HG02973 (cell line): Measurements from ENCODE around the gene QRFP.

ENCODE experiments used
- ATAC-seq: cut with Tn5 transposase; IDR thresholded peaks from one replicate; pipeline ENCODE4 v1.9.1; 2021; ENCODE audit warnings: moderate library complexity; ENCODE audit not compliant: unreplicated experiment

The QRFP gene

DNA sequence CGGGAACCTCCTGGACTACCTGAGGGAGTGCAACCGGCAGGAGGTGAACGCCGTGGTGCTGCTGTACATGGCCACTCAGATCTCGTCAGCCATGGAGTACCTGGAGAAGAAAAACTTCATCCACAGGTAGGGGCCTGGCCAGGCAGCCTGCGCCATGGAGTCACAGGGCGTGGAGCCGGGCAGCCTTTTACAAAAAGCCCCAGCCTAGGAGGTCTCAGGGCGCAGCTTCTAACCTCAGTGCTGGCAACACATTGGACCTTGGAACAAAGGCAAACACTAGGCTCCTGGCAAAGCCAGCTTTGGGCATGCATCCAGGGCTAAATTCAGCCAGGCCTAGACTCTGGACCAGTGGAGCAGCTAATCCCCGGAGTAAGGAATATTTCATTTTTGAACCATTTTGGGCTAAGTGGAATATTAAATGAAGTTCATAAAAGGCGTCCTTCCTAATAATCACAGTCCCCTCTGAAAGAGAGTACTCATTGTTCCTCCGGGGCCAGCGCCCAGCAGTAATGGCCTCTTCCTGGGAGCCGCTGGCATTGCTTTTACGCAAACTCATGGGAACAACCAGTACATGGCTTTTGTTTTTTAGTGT lies 23.6 kb downstream of the QRFP start:
- no peak for ATAC-seq

DNA sequence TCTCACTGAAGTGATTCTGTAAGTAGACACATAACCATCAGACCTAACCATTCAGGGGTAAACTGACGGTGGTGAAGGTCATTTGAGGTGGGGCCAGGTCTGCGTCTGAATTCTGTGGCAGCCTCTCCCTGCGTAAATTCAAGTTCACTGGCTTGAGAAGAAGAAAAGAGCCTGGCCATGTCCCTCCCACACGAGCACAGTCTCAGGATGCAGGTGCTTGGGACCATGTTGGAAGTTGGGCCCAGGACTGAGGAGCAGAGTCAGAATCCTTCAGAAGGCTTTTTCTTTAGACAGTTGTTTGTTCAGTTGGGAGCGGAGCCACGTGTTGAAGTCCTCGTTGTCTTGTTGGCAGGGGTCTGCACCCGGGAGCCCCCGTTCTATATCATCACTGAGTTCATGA lies 24.1 kb downstream of the QRFP start:
- ATAC-seq: no peak

DNA sequence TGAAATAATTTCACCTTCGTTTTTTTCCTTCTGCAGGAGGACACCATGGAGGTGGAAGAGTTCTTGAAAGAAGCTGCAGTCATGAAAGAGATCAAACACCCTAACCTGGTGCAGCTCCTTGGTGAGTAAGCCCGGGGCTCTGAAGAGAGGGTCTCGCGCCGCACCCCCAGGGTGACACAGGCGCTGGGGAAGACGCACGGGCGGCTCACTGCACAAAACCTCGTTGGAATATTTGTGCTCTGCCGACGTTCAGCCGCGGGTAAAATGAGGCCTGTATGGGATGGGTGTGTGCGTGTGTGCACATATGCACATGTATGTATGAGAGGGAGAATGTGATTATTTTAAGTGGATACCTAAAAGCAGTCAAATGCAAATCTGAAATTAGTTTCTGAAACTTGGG lies 24.5 kb downstream of the QRFP start:
- ATAC-seq: no peak

DNA sequence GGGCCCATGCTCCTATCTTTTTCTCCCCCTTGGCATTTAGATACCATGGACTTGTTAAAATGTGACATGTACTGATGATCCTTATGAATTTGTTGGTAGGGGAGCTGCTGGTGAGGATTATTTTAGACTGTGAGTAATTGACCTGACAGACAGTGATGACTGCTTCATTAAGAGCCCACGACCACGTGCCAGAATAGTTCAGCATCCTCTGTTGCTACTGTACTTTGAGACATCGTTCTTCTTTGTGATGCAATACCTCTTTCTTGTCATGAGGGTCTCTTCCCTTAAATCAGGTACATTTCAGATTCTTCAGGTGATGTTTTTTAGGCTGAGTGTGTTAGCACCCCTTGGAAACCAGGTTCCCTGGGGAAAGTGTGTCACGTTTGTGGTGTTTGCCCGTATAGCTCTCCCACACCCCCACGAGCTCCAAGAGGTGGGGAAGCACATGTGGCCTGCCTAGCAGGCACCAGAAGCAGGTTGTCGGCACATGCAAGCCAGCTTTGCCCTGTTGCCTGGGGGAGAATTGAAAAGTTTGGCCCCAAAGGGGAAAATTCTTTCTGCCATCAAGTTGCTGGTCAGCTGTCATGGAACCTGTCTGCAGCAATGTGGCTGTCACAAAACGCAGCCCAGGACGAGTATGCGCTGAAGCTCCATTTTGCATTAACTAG lies 25.1 kb downstream of the QRFP start:
- ATAC-seq: no peak

DNA sequence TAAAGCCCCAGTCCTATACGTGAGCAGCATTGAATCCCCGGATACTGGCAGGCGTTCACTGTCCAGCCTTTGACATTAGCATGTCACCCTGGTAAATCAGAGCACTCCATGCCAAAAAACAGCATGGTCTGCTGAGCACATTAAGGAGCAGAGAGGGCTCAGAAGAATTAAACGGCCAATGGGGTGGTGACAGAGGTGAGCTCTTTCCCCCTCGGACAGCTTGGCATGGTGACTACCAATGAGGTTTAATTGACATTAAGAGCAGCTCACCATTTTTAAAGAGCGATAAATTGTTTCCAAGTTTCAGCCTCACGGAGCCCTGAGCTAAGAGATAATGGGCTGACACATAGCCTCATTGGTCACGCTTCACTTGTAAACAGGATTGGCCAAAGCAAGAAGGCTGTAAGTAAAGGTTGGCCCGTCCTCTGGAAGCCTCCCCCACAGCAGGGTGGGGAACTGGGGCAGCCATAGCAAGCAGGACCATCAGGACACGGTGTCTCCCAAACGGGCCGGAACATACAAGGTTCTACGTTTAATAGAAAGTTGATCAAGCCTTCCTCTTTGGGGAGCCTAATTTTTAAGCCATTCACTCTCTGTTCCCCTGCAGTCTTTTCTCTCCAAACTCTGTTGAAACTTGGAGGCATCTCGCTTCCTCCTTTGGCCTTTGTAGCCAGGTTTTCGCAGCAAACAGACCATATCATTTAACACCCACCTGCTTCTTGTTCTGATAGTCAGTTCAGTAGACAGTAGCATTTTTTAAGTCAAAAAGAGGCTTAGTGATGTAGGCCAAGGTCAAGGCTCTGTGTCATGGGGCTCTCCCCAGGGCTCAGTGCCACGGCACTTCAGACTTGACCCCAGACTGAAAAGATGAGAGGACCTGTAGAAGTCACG lies 25.9 kb downstream of the QRFP start:
- ATAC-seq: no peak

DNA sequence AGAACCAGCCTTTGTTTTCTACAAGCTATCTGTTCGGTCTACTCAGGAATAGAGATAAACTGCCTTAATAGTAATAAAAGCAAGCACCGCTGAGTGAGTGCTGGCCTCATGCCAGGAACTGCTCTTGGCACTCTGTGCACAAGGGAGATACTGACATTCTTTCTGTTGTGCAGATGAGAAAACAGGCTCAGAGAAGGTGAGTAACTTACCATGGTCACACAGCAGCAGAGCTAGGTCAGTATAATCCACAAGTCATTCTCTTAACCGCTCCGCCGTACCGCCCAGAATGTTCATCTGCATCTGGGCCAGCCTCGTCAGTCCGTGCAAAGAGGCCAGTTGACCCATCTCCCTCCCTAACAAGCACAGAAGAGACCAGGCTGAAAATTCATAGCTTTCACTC lies 27.4 kb downstream of the QRFP start:
- ATAC-seq: no peak

DNA sequence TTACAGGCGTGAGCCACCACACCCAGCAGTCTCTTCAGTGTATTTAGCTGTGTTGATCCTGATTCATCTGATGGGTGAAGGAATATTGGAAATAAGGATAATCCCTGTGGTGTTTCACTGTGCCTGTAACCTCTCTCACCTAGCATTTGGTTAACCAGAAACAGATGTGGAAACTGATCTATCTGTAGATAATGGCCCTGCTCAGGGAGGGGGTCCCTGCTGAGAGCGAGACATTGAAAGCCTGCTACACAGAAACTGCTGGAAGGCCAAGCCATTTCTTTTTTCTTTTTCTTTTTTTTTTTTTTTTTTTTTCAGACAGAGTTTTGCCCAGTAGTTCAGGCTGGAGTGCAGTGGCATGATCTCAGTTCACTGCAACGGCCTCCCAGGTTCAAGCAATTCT lies 28.4 kb downstream of the QRFP start:
- no peak for ATAC-seq

DNA sequence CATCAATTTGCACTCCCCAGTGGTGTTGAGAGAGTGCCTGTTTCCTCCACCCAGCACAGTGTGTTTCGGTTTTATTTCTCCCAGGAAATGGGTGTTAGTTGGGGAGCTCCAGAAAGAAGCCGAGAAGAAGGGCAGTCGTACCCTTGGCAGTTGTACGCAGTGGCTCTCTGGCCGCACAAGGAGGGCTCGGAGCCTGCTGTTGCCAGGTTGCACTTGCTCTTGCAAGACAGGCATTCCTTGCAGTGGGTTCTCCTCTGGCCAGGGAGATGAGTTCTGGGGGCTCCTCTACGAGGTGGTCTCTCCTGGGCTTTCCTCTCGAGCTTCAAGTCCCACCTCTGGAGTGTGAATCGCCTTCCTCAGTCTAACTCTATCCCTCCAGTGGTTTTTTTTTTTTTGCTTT lies 29.1 kb downstream of the QRFP start:
- ATAC-seq: no peak

DNA sequence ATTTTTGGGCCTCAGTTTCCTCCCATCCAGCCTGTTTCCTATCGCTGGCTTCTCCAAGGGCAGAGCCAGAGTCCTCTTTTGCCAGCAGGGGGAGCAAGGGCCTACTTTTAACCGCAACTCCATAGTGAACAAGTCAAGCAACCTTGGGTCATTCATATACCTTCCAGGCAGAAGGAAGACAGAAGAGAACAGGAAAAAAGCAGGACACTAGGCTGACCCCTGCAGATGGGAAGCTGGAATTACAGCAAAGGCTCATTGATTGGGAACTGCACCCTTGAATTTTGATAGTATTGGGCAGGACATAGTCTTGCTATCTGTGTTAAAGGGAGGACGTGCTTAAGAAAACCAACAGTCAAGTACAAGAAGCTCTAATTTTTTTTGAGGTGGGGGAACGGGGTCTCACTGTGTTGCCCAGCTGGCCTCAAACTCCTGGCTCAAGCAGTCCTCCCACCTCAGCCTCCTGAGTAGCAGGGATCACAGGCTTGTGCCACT lies 30.1 kb downstream of the QRFP start:
- ATAC-seq: no peak

DNA sequence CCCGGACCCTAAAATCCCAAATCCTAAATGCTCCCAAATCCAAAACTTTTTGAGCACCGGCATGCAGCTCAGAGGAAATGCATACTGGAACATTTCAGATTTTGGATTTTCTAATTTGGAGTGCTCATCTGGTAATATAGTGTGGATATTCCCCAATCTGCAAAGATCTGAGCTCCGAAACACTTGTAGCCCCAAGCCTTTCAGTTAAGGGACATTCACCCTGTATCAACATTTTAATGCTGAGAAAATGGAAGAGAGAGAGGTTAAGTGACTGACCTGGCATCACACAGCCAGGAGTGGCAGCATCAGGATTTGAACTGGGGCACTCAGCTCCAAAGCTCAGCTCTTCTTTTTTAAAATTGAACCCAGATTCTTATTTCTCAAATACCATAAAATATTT lies 30.7 kb downstream of the QRFP start:
- no peak for ATAC-seq

DNA sequence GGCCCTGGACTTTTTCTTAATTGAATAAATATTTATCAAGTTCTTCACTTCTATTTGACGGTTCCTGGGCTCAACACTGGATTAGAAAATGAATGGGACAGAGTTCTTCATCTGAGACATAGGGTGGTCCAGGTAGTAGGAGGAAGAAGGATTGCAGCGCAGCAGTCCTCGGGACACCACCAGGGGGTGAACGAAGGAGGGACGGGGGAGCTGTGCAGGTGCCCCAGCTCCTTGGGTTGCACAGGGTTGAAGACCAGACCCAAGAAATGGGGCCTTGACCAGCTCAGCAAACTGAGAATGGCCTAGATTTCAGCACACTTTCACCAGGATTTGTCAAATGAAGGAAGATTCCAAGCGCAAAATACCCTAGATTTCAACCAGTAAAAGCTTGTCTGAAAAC lies 32.1 kb downstream of the QRFP start:
- ATAC-seq: no peak

DNA sequence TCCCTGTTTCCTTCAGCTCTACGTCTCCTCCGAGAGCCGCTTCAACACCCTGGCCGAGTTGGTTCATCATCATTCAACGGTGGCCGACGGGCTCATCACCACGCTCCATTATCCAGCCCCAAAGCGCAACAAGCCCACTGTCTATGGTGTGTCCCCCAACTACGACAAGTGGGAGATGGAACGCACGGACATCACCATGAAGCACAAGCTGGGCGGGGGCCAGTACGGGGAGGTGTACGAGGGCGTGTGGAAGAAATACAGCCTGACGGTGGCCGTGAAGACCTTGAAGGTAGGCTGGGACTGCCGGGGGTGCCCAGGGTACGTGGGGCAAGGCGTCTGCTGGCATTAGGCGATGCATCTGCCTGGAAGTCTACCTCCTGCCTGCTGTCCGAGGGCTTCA lies 33.9 kb downstream of the QRFP start:
- ATAC-seq: no peak

DNA sequence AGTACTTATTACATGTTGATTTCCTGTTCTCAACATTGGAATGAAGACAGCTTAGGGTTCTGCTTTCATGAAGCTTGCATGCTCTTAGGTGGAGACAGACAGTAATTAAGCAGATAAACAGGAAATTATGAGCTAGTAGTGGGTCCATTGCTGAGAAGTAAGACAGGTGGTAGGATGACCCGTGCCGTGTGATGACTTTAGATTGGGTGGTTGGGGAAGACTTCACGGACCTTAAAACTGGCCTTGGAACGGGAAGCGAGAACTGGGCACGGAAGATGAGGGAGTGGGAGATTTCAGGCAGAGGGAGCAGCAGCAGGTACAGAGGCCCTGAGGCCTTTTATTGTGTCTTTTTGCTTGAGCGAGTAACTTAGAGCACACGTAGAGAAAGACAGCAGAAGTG lies 34.4 kb downstream of the QRFP start:
- no peak for ATAC-seq

DNA sequence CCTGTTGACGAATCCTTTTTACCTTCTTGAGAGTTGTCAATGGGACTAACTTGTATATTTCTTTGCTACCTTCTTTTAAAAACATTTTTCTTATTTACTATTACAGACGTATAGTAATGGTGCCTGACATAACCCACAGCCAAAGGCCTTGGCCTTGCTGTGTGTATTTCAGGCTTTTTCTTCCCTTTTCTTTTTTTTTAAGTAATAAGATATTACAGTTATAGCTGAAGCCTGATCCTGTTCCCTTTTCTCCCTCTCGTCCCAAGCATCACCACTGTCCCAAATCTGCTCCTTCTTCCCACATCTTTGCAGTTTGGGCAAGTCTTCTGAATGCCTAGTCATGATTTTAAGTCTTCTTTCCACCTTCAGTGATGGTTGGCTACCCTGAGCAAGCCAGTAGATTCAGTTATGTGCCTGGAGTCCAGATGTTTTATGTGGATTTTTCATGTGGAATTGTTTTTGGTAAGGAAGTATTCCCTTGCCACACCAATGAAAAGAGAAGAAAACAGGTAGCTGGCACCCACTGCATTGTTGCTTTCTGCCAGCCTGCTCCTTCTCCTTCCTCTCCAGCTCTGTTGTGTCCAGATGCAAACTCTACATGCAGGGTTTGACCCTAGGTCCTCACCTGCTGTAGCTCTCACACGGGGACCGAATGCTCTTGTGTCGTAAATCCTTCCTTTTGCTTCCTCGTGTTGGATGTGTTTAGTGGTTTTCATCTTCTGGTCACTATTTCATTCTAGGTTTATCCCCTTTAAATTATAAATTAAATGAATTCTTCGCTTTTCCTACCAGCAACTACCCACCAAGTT lies 35.0 kb downstream of the QRFP start:
- ATAC-seq: no peak

DNA sequence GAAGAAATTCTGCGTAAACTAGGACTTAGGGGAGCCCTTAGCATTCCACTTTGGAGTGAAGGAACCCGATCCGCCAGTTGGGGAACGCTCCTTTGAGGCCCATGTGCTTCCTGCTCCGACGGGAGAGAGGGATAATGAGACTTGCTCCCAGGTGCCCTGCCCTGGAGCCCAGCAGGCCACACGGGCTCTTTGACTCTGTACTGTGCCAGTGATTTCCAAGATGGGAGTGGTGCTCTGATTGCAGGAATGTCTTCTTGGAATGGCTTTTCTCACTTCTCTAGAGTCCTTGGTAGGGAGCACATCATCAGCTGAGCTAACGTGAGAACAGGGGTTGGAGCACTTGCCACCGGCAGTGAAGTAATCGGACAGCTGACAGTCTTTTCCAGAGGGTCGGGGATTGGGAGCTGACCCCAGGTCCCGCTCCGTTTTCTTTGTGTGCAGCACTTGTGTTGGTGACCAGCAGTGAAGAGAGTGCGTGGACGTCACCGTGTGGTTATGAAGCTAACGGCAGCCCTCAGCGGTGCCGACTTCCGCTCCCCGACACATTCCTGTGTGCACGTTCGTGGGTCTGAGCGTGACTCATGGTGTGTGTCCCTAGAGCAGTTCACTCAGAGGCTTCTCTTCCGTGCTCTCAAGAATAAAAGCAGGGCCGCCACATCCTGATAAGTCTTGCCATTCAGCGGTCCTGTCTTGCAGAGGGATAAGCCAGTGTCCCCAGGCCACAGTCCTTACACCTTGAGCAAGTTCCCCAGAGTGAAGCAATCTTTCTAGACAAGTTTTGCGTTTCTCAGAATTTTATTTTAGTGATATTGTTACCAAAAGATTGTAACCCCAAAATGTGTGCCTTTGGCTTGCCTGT lies 35.9 kb downstream of the QRFP start:
- ATAC-seq: no peak

DNA sequence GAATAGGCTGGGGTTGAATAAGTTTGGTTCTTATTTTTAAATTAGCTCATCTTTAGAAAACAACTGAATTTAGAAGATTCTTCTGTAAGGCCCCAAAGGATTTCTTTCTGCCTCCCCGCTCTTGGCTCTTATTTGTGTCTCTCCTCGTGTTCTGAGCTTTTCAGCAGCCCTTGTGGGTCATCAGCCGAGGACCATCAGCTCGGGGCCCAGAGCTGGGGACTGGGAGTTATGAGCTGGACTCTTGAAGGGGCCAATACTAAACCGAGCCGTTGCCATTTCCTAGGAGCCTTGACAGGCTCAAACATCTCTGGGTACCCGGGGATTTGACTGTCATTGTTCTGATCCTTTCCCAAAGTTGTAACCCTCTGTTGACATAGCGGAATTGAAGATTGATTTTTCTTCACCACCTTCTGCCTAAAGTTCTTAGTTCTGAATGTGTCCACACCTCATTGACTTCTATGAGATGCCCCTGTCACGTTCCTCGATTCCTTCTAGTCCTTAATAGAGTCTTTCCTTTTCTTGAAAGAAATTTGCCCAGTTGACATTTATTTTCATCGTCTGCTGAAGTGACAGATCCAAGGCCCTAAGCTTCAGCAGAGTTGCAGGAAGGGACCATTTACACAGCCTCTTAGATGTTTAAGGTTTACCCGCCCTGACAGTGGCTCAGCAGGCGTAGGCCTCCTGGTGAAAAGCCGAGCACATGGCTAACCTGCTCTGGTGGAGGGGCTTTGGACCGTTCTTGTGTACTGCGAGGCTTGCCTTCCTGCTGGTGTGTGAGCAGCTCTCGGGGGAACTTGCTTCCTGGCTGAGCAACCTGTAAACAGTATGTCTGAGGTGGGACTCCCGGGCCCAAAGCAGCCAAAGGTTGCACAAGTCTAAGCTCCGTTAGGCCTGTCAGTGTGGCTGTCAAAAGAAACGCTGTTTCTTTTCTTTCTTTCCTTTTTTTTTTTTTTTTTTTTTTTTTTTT lies 37.6 kb downstream of the QRFP start:
- ATAC-seq: no peak

DNA sequence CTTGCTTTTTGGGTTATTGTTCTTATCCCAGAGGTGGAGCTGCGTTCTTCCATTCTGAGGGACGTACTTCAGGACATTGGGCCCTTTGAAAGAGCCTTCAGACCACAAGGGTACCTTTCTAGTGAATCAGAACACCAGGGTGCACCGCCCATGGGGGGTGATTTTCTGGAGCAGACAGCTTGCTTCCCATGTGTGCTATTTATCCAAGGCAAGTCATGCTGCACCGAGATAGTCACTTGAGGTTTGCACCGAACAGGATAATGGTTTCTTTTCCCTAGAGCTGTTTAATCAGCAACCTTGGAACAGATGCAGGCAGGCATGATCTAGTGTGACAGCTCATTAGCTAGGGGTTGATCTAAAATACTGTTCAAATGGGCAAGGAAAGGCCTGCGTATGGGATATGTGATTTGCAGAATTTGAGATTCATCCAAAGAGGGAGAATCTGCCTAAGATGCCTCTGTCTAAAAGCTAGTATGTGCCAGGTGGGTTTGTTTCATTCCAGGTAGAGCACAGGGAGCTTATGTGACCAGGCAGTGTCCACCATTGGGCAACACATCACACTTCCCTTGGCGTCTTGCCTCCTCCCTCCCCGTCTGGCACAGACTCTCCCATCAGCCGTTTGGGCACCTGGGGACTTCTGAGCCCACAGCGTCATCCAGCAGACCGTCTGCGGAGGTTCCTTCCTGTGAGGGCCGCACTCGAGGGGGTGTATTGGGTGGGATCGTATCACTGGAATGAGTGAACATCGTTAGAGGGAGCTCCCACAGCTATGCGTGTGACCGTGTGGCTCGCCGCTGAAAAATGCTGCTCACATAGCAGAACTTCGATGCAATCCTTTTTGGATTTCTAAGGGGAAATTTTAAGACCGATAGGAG lies 38.5 kb downstream of the QRFP start:
- ATAC-seq: no peak

DNA sequence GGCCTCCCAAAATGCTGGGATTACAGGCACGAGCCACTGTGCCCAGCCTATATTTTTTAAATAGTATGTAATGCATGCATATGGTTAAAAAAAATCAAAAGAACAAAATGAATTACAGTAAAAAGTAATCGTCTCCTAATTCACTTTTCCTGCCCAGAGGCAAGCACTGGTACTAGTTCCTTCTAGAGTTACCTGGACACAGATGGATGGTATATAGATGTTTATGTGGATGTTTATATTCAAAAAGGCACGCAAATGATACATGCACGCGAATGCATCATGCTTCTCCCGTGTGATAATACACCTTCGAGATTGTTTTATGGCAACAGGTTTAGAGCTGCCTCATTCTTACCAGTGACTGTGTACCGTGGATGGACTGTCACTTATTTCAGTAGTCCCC lies 40.1 kb downstream of the QRFP start:
- no peak for ATAC-seq
